HEK293 (cell line): ENCODE data around the gene EIF4A2.

ENCODE experiments used
- CTCF ChIA-PET: fragments of 350-600 bp; formaldehyde crosslinking; extraction: SDS; loops from one replicate; lab custom pipeline; 2021; ENCODE audit warnings: antibody characterized with exemption; lab: Yijun Ruan, JAX
- POLR2A ChIA-PET: fragments of 300-600 bp; formaldehyde crosslinking; extraction: SDS; loops from one replicate; lab custom pipeline; 2020; ENCODE audit warnings: antibody characterized with exemption, inconsistent platforms; lab: Yijun Ruan, JAX
- H3K27ac ChIP-seq: fragments of 200-500 bp; sonication (Bioruptor generic); 2 replicates; pipeline ENCODE4 v1.5.1; 2014; ENCODE audit warnings: low read depth, low read length, control low read depth, inconsistent platforms; ENCODE audit errors: extremely low read depth
- H3K36me3 ChIP-seq, 2 experiments: fragments of 200-500 bp in 1 of 2; sonication (Bioruptor generic) in 1 of 2; 1 replicate in 1 of 2; 2 replicates in 1 of 2; pipeline ENCODE4 v1.5.1; 2014 to 2017; ENCODE audit warnings: inconsistent platforms in 2 of 2, low read length in 2 of 2; ENCODE audit not compliant: control insufficient read depth in 2 of 2, insufficient read depth in 1 of 2
- H3K4me1 ChIP-seq: fragments of 200-500 bp; sonication (Bioruptor generic); 2 replicates; pipeline ENCODE4 v1.5.1; 2014; ENCODE audit warnings: mild to moderate bottlenecking, low read length, inconsistent platforms; ENCODE audit not compliant: control insufficient read depth, insufficient read depth
- H3K4me3 ChIP-seq: 2 replicates; pipeline ENCODE4 v1.5.1; 2011; ENCODE audit warnings: low read depth, mild to moderate bottlenecking, control low read depth, low read length, moderate library complexity
- H3K9me3 ChIP-seq: fragments of 200-500 bp; sonication (Bioruptor generic); 2 replicates; pipeline ENCODE4 v1.5.1; 2014; ENCODE audit warnings: low read depth, low read length, inconsistent platforms; ENCODE audit not compliant: control insufficient read depth, insufficient read depth
- KLF7 ChIP-seq: fragments of 450-650 bp; formaldehyde crosslinking; IDR thresholded peaks from 2 replicates; pipeline ENCODE4 v1.5.1; 2016; ENCODE audit warnings: missing biosample characterization, missing genetic modification characterization, borderline replicate concordance
- MEIS1 ChIP-seq: sonication (generic); formaldehyde crosslinking; IDR thresholded peaks from 2 replicates; pipeline ENCODE4 v1.8.1; 2022; ENCODE audit warnings: missing genetic modification reagents, mild to moderate bottlenecking, borderline replicate concordance
- SALL2 ChIP-seq: fragments of 450-650 bp; formaldehyde crosslinking; IDR thresholded peaks from 2 replicates; pipeline ENCODE4 v1.5.0; 2017; ENCODE audit warnings: missing biosample characterization, mild to moderate bottlenecking, missing genetic modification characterization, borderline replicate concordance
- SCRT2 ChIP-seq: fragments of 450-650 bp; formaldehyde crosslinking; IDR thresholded peaks from 2 replicates; pipeline ENCODE4 v1.5.1; 2016; ENCODE audit warnings: missing biosample characterization, missing genetic modification characterization
- SP7 ChIP-seq: fragments of 450-650 bp; formaldehyde crosslinking; IDR thresholded peaks from 2 replicates; pipeline ENCODE4 v1.5.1; 2016; ENCODE audit warnings: missing biosample characterization, missing genetic modification characterization
- ZBTB17 ChIP-seq: fragments of 450-650 bp; formaldehyde crosslinking; IDR thresholded peaks from 2 replicates; pipeline ENCODE4 v1.5.1; 2016; ENCODE audit warnings: missing biosample characterization, missing genetic modification characterization
- ZBTB20 ChIP-seq: fragments of 450-650 bp; formaldehyde crosslinking; IDR thresholded peaks from 2 replicates; pipeline ENCODE4 v1.5.1; 2016; ENCODE audit warnings: missing biosample characterization, missing genetic modification characterization
- ZBTB7A ChIP-seq: fragments of 450-650 bp; formaldehyde crosslinking; IDR thresholded peaks from 2 replicates; pipeline ENCODE4 v1.5.1; 2016; ENCODE audit warnings: low read depth, missing biosample characterization, missing genetic modification characterization
- ZIC2 ChIP-seq: fragments of 450-650 bp; formaldehyde crosslinking; IDR thresholded peaks from 2 replicates; pipeline ENCODE4 v1.5.1; 2016; ENCODE audit warnings: missing biosample characterization, missing genetic modification characterization
- ZNF214 ChIP-seq: fragments of 450-650 bp; formaldehyde crosslinking; IDR thresholded peaks from 2 replicates; pipeline ENCODE4 v1.5.1; 2017; ENCODE audit warnings: missing biosample characterization, mild to moderate bottlenecking, missing genetic modification characterization, borderline replicate concordance
- ZNF221 ChIP-seq: fragments of 450-650 bp; formaldehyde crosslinking; IDR thresholded peaks from 2 replicates; pipeline ENCODE4 v1.5.1; 2017; ENCODE audit warnings: missing biosample characterization, missing genetic modification characterization, borderline replicate concordance
- ZNF416 ChIP-seq: fragments of 450-650 bp; formaldehyde crosslinking; IDR thresholded peaks from 2 replicates; pipeline ENCODE4 v1.5.1; 2016; ENCODE audit warnings: missing biosample characterization, missing genetic modification characterization
- ZNF473 ChIP-seq: fragments of 450-650 bp; formaldehyde crosslinking; IDR thresholded peaks from 2 replicates; pipeline ENCODE4 v1.5.1; 2017; ENCODE audit warnings: missing biosample characterization, missing genetic modification characterization
- ZNF48 ChIP-seq: fragments of 450-650 bp; formaldehyde crosslinking; IDR thresholded peaks from 2 replicates; pipeline ENCODE4 v1.5.1; 2016; ENCODE audit warnings: missing biosample characterization, missing genetic modification characterization
- ZNF558 ChIP-seq: fragments of 450-650 bp; formaldehyde crosslinking; IDR thresholded peaks from 2 replicates; pipeline ENCODE4 v1.5.1; 2016; ENCODE audit warnings: missing biosample characterization, missing genetic modification characterization
- ZNF76 ChIP-seq: fragments of 450-650 bp; formaldehyde crosslinking; IDR thresholded peaks from 2 replicates; pipeline ENCODE4; 2016; ENCODE audit warnings: low read depth, missing biosample characterization, missing genetic modification characterization, borderline replicate concordance
- ZNF791 ChIP-seq: fragments of 450-650 bp; formaldehyde crosslinking; IDR thresholded peaks from 2 replicates; pipeline ENCODE4 v1.5.1; 2016; ENCODE audit warnings: missing biosample characterization, missing genetic modification characterization
- ZSCAN23 ChIP-seq: fragments of 450-650 bp; formaldehyde crosslinking; IDR thresholded peaks from 2 replicates; pipeline ENCODE4 v1.5.1; 2016; ENCODE audit warnings: missing biosample characterization, missing genetic modification characterization
- TF ChIP-seq, protein P1 (sequence below): fragments of 450-650 bp; formaldehyde crosslinking; IDR thresholded peaks from 2 replicates; pipeline ENCODE4 v1.5.1; 2016; ENCODE audit warnings: missing biosample characterization, missing genetic modification characterization
- TF ChIP-seq, protein P2 (sequence below): fragments of 450-650 bp; formaldehyde crosslinking; conservative IDR thresholded peaks from 2 replicates; pipeline ENCODE4 v1.5.1; 2016; ENCODE audit warnings: low read depth, missing biosample characterization, missing genetic modification characterization
- TF ChIP-seq, protein P3 (sequence below): fragments of 450-650 bp; formaldehyde crosslinking; IDR thresholded peaks from 2 replicates; pipeline ENCODE4 v1.5.1; 2017; ENCODE audit warnings: missing biosample characterization, missing genetic modification characterization

EIF4A2 gene

DNA sequence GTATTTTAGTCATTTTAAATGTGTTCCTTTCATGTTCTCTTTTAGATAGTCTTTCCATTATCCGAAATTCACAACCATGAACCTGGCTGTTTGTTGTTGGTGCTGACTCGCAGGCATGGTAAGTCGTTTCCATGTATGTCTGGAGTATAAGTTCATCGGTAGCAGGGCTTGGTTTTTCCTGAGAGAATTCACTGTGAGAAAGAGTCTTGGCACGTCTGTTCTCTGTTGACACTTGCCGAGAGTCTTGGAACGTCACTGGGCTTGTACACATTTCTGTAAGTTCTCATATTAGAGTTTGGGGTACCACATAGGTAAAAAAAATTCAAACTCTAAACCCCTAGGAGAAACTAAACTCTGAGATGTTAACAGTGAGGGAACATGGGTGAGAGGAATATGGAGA, 29.4 kb upstream of the EIF4A2 start:
- no peaks in the 10 kb centered on the region for H3K9me3 ChIP-seq
- CTCF ChIA-PET: interaction anchor here (0.7 to 2.8 kb wide), 2 partner anchors 138 to 314 kb away, joined by 4 to 15 read pairs; no protein-coding TSS in a partner anchor
- no peak for TF ChIP-seq ZNF221 (tag by site-specific recombination)
- TF ChIP-seq ZSCAN23 (tag by site-specific recombination): no peak
- no peak for TF ChIP-seq ZNF214
- no peak for TF ChIP-seq ZBTB17
- POLR2A ChIA-PET: no interaction called here
- no peaks in the 10 kb centered on the region for H3K36me3 ChIP-seq
- H3K4me3 ChIP-seq: no peak overlapping the region
- H3K4me1 ChIP-seq: no peaks in the 10 kb centered on the region
- H3K27ac ChIP-seq: no peak overlapping the region

DNA sequence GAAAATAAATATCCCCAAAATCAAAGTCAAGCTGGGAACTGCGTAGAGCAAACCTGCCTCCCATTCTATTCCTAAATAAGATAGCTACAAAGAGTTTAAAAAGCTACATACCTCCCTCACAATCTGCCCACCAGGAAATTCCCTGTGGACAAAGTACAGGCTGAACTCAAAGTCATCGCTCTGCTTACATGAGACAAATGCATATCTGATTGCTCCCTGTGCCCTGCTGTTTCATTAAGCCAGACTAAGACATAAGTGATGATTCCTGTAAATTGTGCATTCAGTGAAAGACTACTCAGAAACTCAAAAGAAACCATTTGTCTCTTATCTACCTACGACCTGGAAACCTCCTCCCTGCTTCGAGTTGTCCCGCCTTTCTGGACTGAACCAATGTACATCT, 28.5 kb upstream of the EIF4A2 start:
- no peaks in the 10 kb centered on the region for H3K36me3 ChIP-seq
- H3K27ac ChIP-seq: no peak overlapping the region
- ChIA-PET POLR2A (no interaction called here), CTCF (interaction anchor here (1.3 kb wide), 1 partner anchor 385 kb away, joined by 6 read pairs; the partner anchor contains the start of gene RPL39L)
- H3K4me3 ChIP-seq: no peak overlapping the region
- TF ChIP-seq ZNF473 (tag by site-specific recombination) (no peak), ZNF791 (tag by site-specific recombination) (no peak), KLF7 (tag by site-specific recombination) (no peak), ZNF558 (no peak), ZNF416 (no peak), SCRT2 (tag by site-specific recombination) (no peak)
- no peaks in the 10 kb centered on the region for H3K9me3 ChIP-seq
- H3K4me1 ChIP-seq: no peaks in the 10 kb centered on the region

DNA sequence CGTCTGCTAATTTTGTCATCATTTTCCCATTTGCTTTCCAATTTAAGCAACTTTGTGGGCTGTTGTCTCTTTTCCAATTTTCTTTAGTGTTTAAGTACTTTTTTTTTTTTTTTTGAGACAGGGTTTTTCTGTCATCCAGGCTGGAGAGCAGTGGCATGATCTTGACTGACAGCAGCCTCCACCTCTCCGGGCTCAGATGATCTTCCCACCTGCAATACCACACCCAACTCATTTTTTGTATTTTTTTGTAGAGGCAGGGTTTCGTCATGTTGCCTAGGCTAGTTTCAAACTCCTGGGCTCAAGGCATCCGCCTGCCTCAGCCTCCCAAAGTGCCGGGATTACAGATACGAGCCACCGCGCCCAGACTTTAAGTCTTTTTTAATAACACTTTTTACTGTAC, 26.2 kb upstream of the EIF4A2 start:
- H3K4me1 ChIP-seq: no peaks in the 10 kb centered on the region
- TF ChIP-seq, protein P1, sequence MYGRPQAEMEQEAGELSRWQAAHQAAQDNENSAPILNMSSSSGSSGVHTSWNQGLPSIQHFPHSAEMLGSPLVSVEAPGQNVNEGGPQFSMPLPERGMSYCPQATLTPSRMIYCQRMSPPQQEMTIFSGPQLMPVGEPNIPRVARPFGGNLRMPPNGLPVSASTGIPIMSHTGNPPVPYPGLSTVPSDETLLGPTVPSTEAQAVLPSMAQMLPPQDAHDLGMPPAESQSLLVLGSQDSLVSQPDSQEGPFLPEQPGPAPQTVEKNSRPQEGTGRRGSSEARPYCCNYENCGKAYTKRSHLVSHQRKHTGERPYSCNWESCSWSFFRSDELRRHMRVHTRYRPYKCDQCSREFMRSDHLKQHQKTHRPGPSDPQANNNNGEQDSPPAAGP (tag by site-specific recombination): no peak
- TF ChIP-seq ZIC2 (tag by site-specific recombination): no peak
- TF ChIP-seq SP7 (tag by site-specific recombination): no peak
- no peak for TF ChIP-seq ZBTB20 (tag by site-specific recombination)
- no peak for TF ChIP-seq MEIS1 (CRISPR knock-in tag)
- TF ChIP-seq, protein P2, sequence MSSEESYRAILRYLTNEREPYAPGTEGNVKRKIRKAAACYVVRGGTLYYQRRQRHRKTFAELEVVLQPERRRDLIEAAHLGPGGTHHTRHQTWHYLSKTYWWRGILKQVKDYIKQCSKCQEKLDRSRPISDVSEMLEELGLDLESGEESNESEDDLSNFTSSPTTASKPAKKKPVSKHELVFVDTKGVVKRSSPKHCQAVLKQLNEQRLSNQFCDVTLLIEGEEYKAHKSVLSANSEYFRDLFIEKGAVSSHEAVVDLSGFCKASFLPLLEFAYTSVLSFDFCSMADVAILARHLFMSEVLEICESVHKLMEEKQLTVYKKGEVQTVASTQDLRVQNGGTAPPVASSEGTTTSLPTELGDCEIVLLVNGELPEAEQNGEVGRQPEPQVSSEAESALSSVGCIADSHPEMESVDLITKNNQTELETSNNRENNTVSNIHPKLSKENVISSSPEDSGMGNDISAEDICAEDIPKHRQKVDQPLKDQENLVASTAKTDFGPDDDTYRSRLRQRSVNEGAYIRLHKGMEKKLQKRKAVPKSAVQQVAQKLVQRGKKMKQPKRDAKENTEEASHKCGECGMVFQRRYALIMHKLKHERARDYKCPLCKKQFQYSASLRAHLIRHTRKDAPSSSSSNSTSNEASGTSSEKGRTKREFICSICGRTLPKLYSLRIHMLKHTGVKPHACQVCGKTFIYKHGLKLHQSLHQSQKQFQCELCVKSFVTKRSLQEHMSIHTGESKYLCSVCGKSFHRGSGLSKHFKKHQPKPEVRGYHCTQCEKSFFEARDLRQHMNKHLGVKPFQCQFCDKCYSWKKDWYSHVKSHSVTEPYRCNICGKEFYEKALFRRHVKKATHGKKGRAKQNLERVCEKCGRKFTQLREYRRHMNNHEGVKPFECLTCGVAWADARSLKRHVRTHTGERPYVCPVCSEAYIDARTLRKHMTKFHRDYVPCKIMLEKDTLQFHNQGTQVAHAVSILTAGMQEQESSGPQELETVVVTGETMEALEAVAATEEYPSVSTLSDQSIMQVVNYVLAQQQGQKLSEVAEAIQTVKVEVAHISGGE (tag by site-specific recombination): no peak
- no peak for TF ChIP-seq KLF7 (tag by site-specific recombination)
- TF ChIP-seq, protein P3, sequence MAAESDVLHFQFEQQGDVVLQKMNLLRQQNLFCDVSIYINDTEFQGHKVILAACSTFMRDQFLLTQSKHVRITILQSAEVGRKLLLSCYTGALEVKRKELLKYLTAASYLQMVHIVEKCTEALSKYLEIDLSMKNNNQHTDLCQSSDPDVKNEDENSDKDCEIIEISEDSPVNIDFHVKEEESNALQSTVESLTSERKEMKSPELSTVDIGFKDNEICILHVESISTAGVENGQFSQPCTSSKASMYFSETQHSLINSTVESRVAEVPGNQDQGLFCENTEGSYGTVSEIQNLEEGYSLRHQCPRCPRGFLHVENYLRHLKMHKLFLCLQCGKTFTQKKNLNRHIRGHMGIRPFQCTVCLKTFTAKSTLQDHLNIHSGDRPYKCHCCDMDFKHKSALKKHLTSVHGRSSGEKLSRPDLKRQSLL (tag by site-specific recombination): no peak
- TF ChIP-seq ZNF76 (tag by site-specific recombination): no peak
- no peak for TF ChIP-seq ZNF48 (tag by site-specific recombination)
- no peak for TF ChIP-seq SALL2
- TF ChIP-seq ZBTB7A (tag by site-specific recombination): no peak
- ChIA-PET CTCF (interaction anchor here (0.5 to 0.7 kb wide), 2 partner anchors 140 to 497 kb away, joined by 3 read pairs; no protein-coding TSS in a partner anchor), POLR2A (no interaction called here)
- H3K4me3 ChIP-seq: no peak overlapping the region
- no peak overlapping the region for H3K27ac ChIP-seq
- H3K36me3 ChIP-seq: no peaks in the 10 kb centered on the region
- no peaks in the 10 kb centered on the region for H3K9me3 ChIP-seq
